Measurements from ENCODE around the gene AK5.
"Not testable (repeated sequence)": the region's sequence is repeated elsewhere in the genome, so short reads cannot be mapped to it uniquely, and the experiment has no call there.

The AK5 gene

DNA sequence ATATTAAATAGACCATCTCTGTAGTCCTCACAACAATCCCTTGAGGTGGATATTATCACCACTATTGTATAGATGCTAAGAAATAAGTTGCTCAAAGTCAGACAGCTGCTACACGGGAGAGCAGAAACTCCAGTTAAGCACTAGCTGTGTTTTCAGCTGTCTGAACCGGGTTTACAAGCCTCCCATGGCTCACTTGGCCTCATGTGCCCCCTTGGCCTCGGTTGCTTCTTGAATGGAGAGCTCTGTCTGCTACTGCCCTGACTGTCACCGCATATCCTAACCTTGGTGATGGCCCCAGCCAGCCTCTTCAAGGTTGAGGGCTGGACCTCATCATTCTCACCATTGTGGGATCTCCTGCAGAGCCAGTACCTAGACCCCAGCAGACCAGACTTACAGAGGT, 123.4 kb downstream of the AK5 start:
- DNase-seq: no peak

DNA sequence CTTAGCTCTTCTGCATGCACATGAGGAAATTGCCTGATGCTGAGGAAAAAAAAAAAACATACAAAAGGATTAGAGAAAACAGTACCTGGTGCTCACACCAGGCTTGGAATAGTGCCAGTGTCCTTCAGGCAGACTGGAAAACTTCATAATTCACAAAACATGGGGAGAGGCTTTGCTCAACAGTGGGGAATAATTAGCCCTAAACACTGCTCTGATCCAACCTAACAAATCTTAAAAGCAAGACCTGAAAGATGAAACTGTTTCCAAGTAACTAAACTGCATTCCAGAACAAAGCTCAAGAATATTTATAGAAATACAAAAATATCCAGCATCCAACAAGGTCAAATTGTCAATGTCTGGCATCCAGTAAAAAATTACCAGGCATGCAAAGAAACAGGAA, 124.8 kb downstream of the AK5 start:
- DNase-seq: peak; percentile 90

DNA sequence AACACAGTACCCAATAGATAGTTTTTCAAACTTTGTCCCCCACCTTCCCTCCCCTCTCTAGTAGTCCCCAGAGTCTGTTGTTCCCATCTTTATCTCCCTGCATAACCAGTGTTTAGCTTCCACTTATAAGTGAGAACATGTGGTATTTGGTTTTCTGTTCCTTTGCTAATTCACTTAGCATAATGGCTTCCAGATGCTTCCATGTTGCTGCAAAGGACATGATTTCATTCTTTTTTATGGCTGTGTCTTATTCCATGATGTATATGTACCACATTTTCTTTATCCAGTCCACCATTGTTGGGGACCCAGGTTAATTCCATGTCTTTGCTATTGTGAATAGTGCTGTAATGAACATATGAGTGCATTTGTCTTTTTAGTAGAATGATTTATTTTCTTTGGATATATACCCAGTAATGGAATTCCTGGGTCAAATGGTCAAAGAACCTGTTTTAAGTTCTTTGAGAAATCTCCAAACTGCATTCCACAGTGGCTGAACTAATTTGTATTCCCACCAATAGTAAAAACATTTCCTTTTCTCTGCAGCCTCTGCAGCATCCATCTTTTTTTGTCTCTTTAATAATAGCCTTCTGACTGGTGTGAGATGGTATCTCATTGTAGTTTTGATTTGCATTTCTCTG, 126.0 kb downstream of the AK5 start:
- DNase-seq: peak; percentile 5

- not testable (repeated sequence) for DNase-seq
Observed at GRCh38 chr1:77408933-77409332, 127.1 kb downstream of the AK5 start.

- DNase-seq: peak; percentile 40
Observed at GRCh38 chr1:77412069-77412819, 130.4 kb downstream of the AK5 start.

DNA sequence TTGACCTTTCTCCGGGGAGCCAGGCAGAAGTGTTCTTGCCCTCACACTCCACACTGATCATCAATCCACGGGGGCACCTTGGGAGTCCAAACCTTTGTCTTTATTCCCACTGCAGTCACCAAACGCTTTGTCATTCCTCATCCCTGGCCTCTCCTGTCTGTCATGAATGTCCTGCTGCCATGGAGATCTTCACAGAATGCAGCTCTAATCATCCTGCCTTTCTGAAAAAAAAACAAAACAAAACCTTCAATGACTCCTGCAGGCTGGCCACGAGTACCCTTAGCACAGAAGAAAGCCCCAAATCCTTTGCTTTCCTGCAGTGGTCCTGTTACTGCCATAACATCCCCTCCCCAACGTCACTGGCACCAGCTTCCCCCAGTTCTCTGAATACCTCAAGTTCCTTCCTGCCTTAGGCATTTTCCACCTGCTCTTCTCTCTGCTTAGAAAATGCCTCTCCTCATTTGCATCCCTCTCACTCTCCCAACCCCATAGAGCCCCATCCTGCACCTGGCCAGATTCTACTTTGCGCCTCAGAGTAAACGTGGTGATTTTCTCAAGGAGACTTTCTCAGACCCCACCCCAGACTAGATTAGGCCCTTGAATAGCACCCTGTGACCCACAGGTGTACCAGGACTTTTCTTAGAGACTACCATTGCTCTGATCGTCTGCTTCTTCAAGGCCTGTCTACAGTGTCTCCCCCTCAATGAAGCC, 131.2 kb downstream of the AK5 start:
- DNase-seq: no peak

- no peak for DNase-seq
Observed at GRCh38 chr1:77413541-77414335, 131.9 kb downstream of the AK5 start.

- no peak for DNase-seq
Observed at GRCh38 chr1:77415579-77415978, 133.8 kb downstream of the AK5 start.

- peak; percentile 58 for DNase-seq
Observed at GRCh38 chr1:77416692-77417450, 135.1 kb downstream of the AK5 start.

DNA sequence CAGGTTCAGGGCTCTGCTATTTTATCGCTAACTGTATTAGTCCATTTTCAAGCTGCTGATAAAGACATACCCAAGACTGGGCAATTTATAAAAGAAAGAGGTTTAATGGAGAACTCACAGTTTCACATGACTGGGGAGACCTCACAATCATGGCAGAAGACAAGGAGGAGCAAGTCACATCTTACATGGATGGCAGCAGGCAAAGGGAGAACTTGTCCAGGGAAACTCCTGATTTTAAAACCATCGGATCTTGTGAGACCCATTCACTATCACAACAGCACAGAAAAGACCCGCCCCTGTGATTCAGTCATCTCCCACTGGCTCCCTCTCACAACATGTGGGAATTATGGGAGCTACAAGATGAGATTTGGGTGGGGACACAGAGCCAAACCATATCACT, 136.2 kb downstream of the AK5 start:
- DNase-seq: not testable (repeated sequence)

GRCh38 chr1:77421504-77422233, 139.8 kb downstream of the AK5 start:
- no peak for DNase-seq

- no peak for DNase-seq
Observed at GRCh38 chr1:77424236-77424635, 142.4 kb downstream of the AK5 start.

- no peak for DNase-seq
Observed at GRCh38 chr1:77428068-77428467, 146.2 kb downstream of the AK5 start.

GRCh38 chr1:77430966-77431690, 149.3 kb downstream of the AK5 start:
- no peak for DNase-seq

DNA sequence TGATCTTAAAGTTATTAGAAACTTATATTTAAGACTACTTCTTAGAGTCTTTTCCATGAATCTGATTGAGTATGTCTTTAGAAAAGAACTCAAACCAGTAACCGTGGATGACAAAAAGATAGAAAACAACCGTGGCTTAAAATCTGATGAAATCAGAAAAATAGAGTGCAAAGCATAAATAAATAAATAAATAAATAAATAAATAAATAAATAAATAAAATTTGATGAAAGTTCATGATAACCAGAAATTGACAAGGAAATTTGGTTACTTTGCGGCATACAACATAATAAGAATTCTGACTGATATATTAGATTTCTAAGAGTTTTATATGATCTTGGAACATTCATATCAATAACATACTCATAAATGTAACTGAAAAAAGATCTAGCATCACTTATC, 152.1 kb downstream of the AK5 start:
- DNase-seq: no peak

- no peak for DNase-seq
Observed at GRCh38 chr1:77434967-77435366, 153.1 kb downstream of the AK5 start.

GRCh38 chr1:77438236-77438913, 156.6 kb downstream of the AK5 start:
- no peak for DNase-seq

GRCh38 chr1:77446841-77447555, 165.2 kb downstream of the AK5 start:
- peak; percentile 18 for DNase-seq

DNA sequence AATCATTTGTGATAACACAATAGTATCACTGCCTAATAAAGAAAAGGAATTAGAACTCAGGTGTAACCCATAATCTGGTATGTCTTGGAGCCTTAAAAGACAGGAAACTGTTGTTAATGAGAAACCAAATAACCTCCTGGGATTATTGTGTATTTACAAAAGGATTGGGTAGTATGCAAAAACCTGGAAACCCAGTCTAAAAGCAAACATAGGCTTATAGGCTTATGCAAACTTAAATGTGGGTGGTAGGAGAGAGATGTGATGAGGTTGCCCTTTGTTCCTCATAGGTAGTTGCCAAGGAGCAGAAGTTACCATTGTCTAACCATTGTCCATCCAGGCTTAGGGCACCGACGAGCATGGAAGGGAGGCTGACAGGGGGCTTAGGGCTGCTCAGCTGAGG, 165.8 kb downstream of the AK5 start:
- peak; percentile 81 for DNase-seq

DNA sequence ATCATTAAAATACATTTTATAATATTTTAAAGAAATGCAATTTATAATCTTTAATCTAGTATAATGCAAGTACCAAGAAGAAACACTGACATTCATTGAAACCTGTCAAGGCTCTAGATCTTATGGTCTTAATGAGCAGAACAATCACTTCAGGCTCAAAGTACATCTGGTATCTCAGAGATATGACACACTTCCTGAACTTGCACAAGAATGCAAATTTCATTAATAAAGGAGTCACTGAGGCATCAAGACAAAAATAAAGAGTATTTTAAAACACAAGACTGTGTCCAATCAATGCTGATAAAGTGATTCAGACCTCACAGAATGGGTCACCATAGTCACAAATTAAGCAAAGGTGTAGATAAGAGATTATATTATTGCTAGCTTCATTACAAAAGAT, 178.1 kb downstream of the AK5 start:
- DNase-seq: no peak
